ENCODE measurements around the gene WFIKKN2.

DNA sequence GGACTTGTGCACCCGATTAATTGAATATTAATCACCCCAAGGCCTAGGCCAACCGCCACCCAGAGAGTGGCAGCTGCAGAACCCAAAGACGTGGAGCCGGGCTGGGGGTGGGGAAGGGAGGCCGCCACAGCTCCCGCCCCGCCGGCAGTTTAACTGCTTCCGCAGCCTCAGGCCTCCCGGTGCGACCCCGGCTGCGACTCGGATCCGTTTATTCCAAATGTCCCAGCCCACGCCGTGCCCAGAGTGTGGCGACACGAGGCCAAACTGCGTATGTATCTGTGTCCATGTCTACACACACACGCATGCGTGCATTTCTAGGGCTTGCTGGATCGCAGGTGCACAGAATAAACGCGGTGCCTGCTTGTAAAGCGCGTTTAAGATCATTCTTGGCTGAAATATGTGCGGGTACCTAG lies 31.6 kb downstream of the WFIKKN2 start:
- TF ChIP-seq CBX8 (IDR thresholded peaks at IDR 0.05) (no peak), JUN (IDR thresholded peaks at IDR 0.05) (no peak), CEBPB (IDR thresholded peaks at IDR 0.05) (no peak), EP300 (IDR thresholded peaks at IDR 0.05) (no peak)

All from A549 (cell line).